ENCODE measurements around the gene MAN2C1. TPM values are rescaled to one million over a fixed set of nuclear protein-coding genes. Genes with fewer than 3 reads are reported as not detected.

The MAN2C1 gene
- total RNA-seq, 2 donors from 2014 or later = 115 to 176 TPM

DNA sequence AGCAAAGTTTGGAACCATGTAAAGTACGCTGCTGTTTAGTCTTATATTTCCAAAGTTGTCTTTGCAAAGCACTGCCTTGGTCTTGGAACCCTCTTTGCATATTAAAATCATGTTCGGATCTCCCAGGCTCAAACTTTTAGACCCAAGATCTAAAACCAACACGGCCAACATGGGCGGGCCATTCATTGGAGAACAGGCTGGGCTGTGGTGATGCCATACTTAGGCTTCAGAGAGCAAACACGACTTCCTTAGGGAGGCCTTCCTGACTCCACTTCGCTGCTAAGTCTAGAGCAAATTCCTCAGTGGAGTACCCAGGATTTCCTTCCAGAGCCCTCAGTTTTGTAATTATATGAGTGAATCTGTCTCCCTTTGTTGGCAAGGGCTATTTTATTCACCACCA, 3.5 kb downstream of the MAN2C1 start:
- TF ChIP-seq CTCF (IDR thresholded peaks at IDR 0.05) = no peak
- no peaks in the 10 kb centered on the region for H3K36me3 ChIP-seq

GRCh38 chr15:75363786-75364185, 4.6 kb downstream of the MAN2C1 start:
- no peak for TF ChIP-seq CTCF (IDR thresholded peaks at IDR 0.05)
- H3K9ac ChIP-seq (ENCODE audit: low read depth in 2 of 2, low read length in 2 of 2) = no peak overlapping the region
- no peak for DNase-seq

More for the DNA sequence above, 3.5 kb downstream of the MAN2C1 start:
- Histone ChIP-seq H3K27me3 (no peaks in the 10 kb centered on the region), H3K9ac (ENCODE audit: low read depth in 2 of 2, low read length in 2 of 2) (no peak overlapping the region), H3K4me1 (peaks cover 11% of the 10 kb centered on the region), H3K4me3 (no peak overlapping the region), H3K9me3 (no peaks in the 10 kb centered on the region), H3K27ac (no peak overlapping the region)
- intact Hi-C loops (cut with DNase I) = loop anchor here (5.0 to 10.0 kb wide), 3 partner anchors 82 to 317 kb away; partner anchors contain the start of genes IMP3 and SNX33
- DNase-seq = no peak

GRCh38 chr15:75362642-75363249, 5.7 kb downstream of the MAN2C1 start:
- Histone ChIP-seq H3K4me3 (no peak overlapping the region), H3K4me1 (peaks cover 5% of the 10 kb centered on the region), H3K9ac (ENCODE audit: low read depth in 2 of 2, low read length in 2 of 2) (no peak overlapping the region), H3K9me3 (no peaks in the 10 kb centered on the region), H3K27me3 (no peaks in the 10 kb centered on the region), H3K36me3 (no peaks in the 10 kb centered on the region), H3K27ac (no peak overlapping the region)
- TF ChIP-seq CTCF (IDR thresholded peaks at IDR 0.05) = no peak
- intact Hi-C loops (cut with DNase I) = loop anchor here (10.0 kb wide), 1 partner anchor 282 kb away; the partner anchor contains the start of genes IMP3 and SNX33
- no peak for DNase-seq

More at GRCh38 chr15:75363786-75364185, 4.6 kb downstream of the MAN2C1 start:
- Histone ChIP-seq H3K36me3 (no peaks in the 10 kb centered on the region), H3K9me3 (no peaks in the 10 kb centered on the region), H3K4me1 (peaks cover 5% of the 10 kb centered on the region), H3K4me3 (no peak overlapping the region), H3K27ac (no peak overlapping the region), H3K27me3 (no peaks in the 10 kb centered on the region)
- intact Hi-C loops (cut with DNase I) = loop anchor here (10.0 kb wide), 1 partner anchor 281 kb away; the partner anchor contains the start of genes IMP3 and SNX33

- no peaks in the 10 kb centered on the region for H3K4me1 ChIP-seq
- intact Hi-C loops (cut with DNase I) = loop anchor here (10.0 kb wide), 1 partner anchor 283 kb away; the partner anchor contains the start of genes IMP3 and SNX33
- H3K9me3 ChIP-seq = no peaks in the 10 kb centered on the region
- H3K27ac ChIP-seq = no peak overlapping the region
- no peaks in the 10 kb centered on the region for H3K36me3 ChIP-seq
- no peak overlapping the region for H3K4me3 ChIP-seq
- no peak overlapping the region for H3K9ac ChIP-seq (ENCODE audit: low read depth in 2 of 2, low read length in 2 of 2)
- no peaks in the 10 kb centered on the region for H3K27me3 ChIP-seq
- DNase-seq = no peak
- TF ChIP-seq CTCF (IDR thresholded peaks at IDR 0.05) = no peak
These were observed 6.3 kb downstream of the MAN2C1 start for GRCh38 chr15:75361989-75362641.

- no peak overlapping the region for H3K9ac ChIP-seq (ENCODE audit: low read depth in 2 of 2, low read length in 2 of 2)
- intact Hi-C loops (cut with DNase I) = loop anchor here (10.0 kb wide), 1 partner anchor 283 kb away; the partner anchor contains the start of genes IMP3 and SNX33
- no peak for TF ChIP-seq CTCF (IDR thresholded peaks at IDR 0.05)
- H3K4me1 ChIP-seq = no peaks in the 10 kb centered on the region
- no peak overlapping the region for H3K27ac ChIP-seq
- no peaks in the 10 kb centered on the region for H3K27me3 ChIP-seq
- no peak for DNase-seq
- H3K36me3 ChIP-seq = no peaks in the 10 kb centered on the region
- H3K9me3 ChIP-seq = no peaks in the 10 kb centered on the region
- H3K4me3 ChIP-seq = no peak overlapping the region
These were observed 6.9 kb downstream of the MAN2C1 start for GRCh38 chr15:75361361-75361988.
